Measurements from ENCODE around the gene AIF1. TPM values are rescaled to one million over a fixed set of nuclear protein-coding genes. Genes with fewer than 3 reads are reported as not detected.
A peak's percentile ranks its signal among the peaks of the same experiment; 100 is the strongest.

Gene AIF1
- total RNA-seq, 5 donors from 2014 or later (not counting 1 experiment from before 2014, with no cell fraction given), result 7.6 to 54.3 (median 18.1) TPM

DNA sequence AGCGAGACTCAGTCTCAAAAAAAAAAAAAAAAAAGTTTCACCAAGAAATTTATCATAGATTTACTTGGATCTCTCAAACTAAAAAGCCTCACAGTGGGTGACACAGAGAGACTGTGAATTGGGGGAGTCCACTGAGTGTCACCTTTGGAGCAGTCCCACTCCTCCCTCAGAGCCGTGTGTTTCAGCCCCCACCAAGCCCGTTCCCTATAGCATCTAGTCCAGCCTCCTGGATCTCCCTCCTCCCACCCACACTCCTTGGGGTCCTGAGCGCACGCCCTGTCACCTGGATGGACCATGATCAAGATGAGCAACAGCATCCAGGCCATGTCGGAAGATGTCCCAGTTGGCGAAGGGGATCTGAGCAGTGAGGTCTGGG lies 22.6 kb upstream of the AIF1 start:
- Mint-ChIP-seq H3K4me1 (peaks cover 59 to 78% (median 70%) of the 10 kb centered on the region in 3 donors), H3K36me3 (no peaks in the 10 kb centered on the region), H3K27ac (peak overlapping the region; percentile 91 to 93), H3K27me3 (no peaks in the 10 kb centered on the region), H3K4me3 (peak overlapping the region; percentile 51 to 66 (median 58)), H3K9me3 (no peaks in the 10 kb centered on the region)
- DNase-seq, result no peak
- ChIA-PET POLR2A (interaction anchor here in 1 of 2 donors (1.3 kb wide), 1 partner anchor 18 kb away, joined by 6 read pairs; the partner anchor contains the start of gene TNF), CTCF (interaction anchor here (0.6 to 8.7 kb wide), 9 partner anchors 9 to 238 kb away, joined by 3 to 244 read pairs (median 4); partner anchors contain the start of genes ATP6V1G2 (in 1 of the 2), LST1 (in 1 of the 2), LTB (in 1 of the 2) and NFKBIL1 (in 1 of the 2))
- peak overlapping the region in 1 of 2 donors; percentile 42 for H3K4me3 ChIP-seq (ENCODE audit: control insufficient read depth in 1 of 2, extremely low read depth in 1 of 2, low read length in 1 of 2)
- WGBS (ENCODE audit: insufficient coverage), result no CpG with 5 or more reads among the region's 7 CpGs
- no peaks in the 10 kb centered on the region for H3K27me3 ChIP-seq (replicated peaks in 1 of 2; ENCODE audit: control insufficient read depth in 2 of 2, extremely low read depth in 1 of 2, insufficient read depth in 2 of 2, low read length in 1 of 2)
- H3K27ac ChIP-seq (ENCODE audit: low read length), result peak overlapping the region; percentile 60
- ATAC-seq (replicated peaks in 1 of 4), result peak; percentile 2 to 23 (median 6)
- peaks cover 34 to 78% of the 10 kb centered on the region in 2 experiments for H3K4me1 ChIP-seq (ENCODE audit: control insufficient read depth in 1 of 2, extremely low read depth in 1 of 2, insufficient read depth in 2 of 2, low read length in 2 of 2)
- no peaks in the 10 kb centered on the region for H3K36me3 ChIP-seq (ENCODE audit: control insufficient read depth in 2 of 2, extremely low read depth in 1 of 2, insufficient read depth in 1 of 2, low read length in 1 of 2)
- H3K9me3 ChIP-seq, result no peaks in the 10 kb centered on the region

DNA sequence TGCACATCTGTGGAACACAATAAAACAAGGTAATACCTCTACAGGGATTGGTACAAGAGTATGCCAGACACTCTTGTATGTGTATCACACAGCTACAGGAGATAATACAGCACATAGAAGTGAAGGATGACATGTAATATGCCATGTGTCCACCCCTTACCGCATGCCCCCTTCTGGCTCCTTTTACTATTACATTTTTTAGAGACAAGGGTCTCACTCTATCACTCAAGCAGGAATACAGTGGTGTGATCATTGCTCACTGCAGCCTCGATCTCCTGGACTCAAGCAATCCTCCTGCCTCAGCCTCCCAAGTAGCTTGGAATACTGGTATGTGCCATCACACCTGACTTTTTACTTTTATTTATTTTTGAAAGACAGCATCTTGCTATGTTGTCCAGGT lies 18.0 kb upstream of the AIF1 start:
- H3K4me1 ChIP-seq (ENCODE audit: control insufficient read depth in 1 of 2, extremely low read depth in 1 of 2, insufficient read depth in 2 of 2, low read length in 2 of 2), result peaks cover 29 to 64% of the 10 kb centered on the region in 2 experiments
- H3K27ac Mint-ChIP-seq, result peak overlapping the region; percentile 77 to 88
- 0% methylated on average over 1 of the region's 2 CpGs for WGBS (ENCODE audit: insufficient coverage)
- ATAC-seq (replicated peaks in 1 of 4), result peak; percentile 70 to 81 (median 78)
- H3K4me3 ChIP-seq (ENCODE audit: control insufficient read depth in 1 of 2, extremely low read depth in 1 of 2, low read length in 1 of 2), result no peak overlapping the region
- no peaks in the 10 kb centered on the region for H3K9me3 ChIP-seq
- no peaks in the 10 kb centered on the region for H3K9me3 Mint-ChIP-seq
- no peaks in the 10 kb centered on the region for H3K27me3 Mint-ChIP-seq
- ChIA-PET POLR2A (interaction anchor here in 1 of 2 donors (0.6 to 1.6 kb wide), 5 partner anchors 14 to 259 kb away, joined by 3 to 5 read pairs (median 3); no protein-coding TSS in a partner anchor), CTCF (interaction anchor here (1.0 to 8.7 kb wide), 12 partner anchors 8 to 102 kb away, joined by 3 to 244 read pairs (median 13); partner anchors contain the start of genes LTB (in 2 of the 2), ATP6V1G2 (in 1 of the 2), DDX39B (in 1 of the 2) and LST1 (in 1 of the 2))
- peaks cover 52 to 55% (median 53%) of the 10 kb centered on the region in 3 donors for H3K4me1 Mint-ChIP-seq
- H3K36me3 Mint-ChIP-seq, result no peaks in the 10 kb centered on the region
- peak overlapping the region; percentile 9 for H3K27ac ChIP-seq (ENCODE audit: low read length)
- no peaks in the 10 kb centered on the region for H3K27me3 ChIP-seq (replicated peaks in 1 of 2; ENCODE audit: control insufficient read depth in 2 of 2, extremely low read depth in 1 of 2, insufficient read depth in 2 of 2, low read length in 1 of 2)
- DNase-seq, result peak in 27 of 35 experiments; percentile 22 to 83 (median 43)
- H3K36me3 ChIP-seq (ENCODE audit: control insufficient read depth in 2 of 2, extremely low read depth in 1 of 2, insufficient read depth in 1 of 2, low read length in 1 of 2), result no peaks in the 10 kb centered on the region
- peak overlapping the region in 2 of 3 donors; percentile 31 to 65 for H3K4me3 Mint-ChIP-seq

DNA sequence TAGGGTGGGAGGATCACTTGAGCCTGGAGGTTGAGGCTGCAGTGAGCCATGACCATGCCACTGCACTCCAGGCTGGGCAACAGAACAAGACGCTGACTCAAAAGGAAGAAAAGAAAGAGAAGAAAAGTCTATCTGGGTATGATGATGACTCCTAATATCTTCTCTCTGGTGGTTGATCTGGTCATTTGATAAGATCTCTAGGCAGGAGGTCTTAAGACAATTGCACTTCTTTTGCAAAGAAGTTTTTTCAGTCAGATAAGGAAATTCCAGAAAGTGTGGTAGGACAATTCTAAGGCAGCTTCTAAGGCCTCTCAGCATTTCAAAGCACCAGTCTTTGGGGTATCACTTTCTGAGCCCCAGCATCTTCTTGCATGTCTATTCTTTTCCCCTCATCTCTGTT lies 7.7 kb upstream of the AIF1 start:
- Mint-ChIP-seq H3K27ac (no peak overlapping the region), H3K36me3 (no peaks in the 10 kb centered on the region), H3K9me3 (no peaks in the 10 kb centered on the region), H3K4me3 (no peak overlapping the region), H3K27me3 (peaks cover 0 to 2% of the 10 kb centered on the region in 2 donors), H3K4me1 (no peaks in the 10 kb centered on the region)
- POLR2A ChIA-PET, result no interaction called here
- H3K4me3 ChIP-seq (ENCODE audit: control insufficient read depth in 1 of 2, extremely low read depth in 1 of 2, low read length in 1 of 2), result no peak overlapping the region
- WGBS (ENCODE audit: insufficient coverage), result no CpG with 5 or more reads among the region's 1 CpG
- no peak overlapping the region for H3K27ac ChIP-seq (ENCODE audit: low read length)
- no peaks in the 10 kb centered on the region for H3K4me1 ChIP-seq (ENCODE audit: control insufficient read depth in 1 of 2, extremely low read depth in 1 of 2, insufficient read depth in 2 of 2, low read length in 2 of 2)
- H3K27me3 ChIP-seq (replicated peaks in 1 of 2; ENCODE audit: control insufficient read depth in 2 of 2, extremely low read depth in 1 of 2, insufficient read depth in 2 of 2, low read length in 1 of 2), result peaks cover 0 to under 1% of the 10 kb centered on the region in 2 experiments
- no peak for ATAC-seq (replicated peaks in 1 of 4)
- H3K36me3 ChIP-seq (ENCODE audit: control insufficient read depth in 2 of 2, extremely low read depth in 1 of 2, insufficient read depth in 1 of 2, low read length in 1 of 2), result no peaks in the 10 kb centered on the region
- H3K9me3 ChIP-seq, result no peaks in the 10 kb centered on the region
- no peak for DNase-seq
- CTCF ChIA-PET, result interaction anchor here in 1 of 2 donors (0.7 kb wide), 1 partner anchor 49 kb away, joined by 4 read pairs; the partner anchor contains the start of gene APOM

DNA sequence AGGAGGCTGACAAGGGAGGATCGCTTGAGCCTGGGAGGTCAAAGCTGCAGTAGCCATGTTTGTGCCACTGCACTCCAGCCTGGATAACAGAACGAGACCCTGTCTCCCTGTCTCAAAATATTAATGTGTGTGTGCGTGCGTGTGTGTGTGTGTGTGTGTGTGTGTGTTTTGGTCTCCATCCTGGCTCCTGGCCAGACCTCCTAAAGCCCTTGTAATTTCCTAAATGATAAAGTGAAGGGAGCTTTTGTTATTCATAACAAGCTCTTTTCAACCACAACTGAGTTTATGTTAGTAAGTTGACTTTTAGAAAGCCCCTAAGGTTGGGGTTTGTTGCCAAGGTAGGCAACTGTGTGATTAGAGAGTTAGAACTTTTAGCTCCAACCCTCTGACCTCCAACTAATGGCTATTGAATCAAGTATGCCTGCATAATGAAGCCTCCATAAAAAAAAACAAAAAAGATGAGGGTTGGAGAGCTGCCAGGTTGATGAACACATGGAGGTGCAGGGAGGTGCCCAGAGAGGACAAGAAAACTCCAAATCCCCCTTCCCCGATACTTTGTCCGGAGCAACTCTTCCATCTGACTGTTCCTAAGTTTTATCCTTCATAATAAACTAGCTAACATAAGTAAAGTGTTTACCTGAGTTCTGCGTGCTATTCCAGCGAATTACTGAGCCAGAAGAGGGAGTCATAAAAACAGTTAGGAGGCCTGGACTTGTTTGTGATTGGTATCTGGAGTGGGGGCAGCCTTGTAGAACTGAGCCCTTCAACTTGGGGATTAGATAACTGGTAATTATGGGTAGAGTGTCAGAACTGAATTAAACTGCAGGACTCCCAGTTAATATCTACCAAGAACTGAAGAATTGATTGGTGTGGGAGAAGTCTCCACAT lies 5.3 kb upstream of the AIF1 start:
- CTCF ChIA-PET, result interaction anchor here in 1 of 2 donors (0.6 kb wide), 2 partner anchors 58 to 311 kb away, joined by 3 to 4 read pairs; no protein-coding TSS in a partner anchor
- H3K9me3 ChIP-seq, result no peaks in the 10 kb centered on the region
- Mint-ChIP-seq H3K27me3 (no peaks in the 10 kb centered on the region), H3K4me3 (no peak overlapping the region), H3K4me1 (peaks cover 3 to 7% (median 4%) of the 10 kb centered on the region in 3 donors), H3K9me3 (no peaks in the 10 kb centered on the region), H3K36me3 (no peaks in the 10 kb centered on the region), H3K27ac (no peak overlapping the region)
- H3K27me3 ChIP-seq (replicated peaks in 1 of 2; ENCODE audit: control insufficient read depth in 2 of 2, extremely low read depth in 1 of 2, insufficient read depth in 2 of 2, low read length in 1 of 2), result peaks cover 0 to 2% of the 10 kb centered on the region in 2 experiments
- DNase-seq (no peak), ATAC-seq (replicated peaks in 1 of 4) (no peak)
- H3K27ac ChIP-seq (ENCODE audit: low read length), result no peak overlapping the region
- peaks cover 4% of the 10 kb centered on the region in 2 experiments for H3K4me1 ChIP-seq (ENCODE audit: control insufficient read depth in 1 of 2, extremely low read depth in 1 of 2, insufficient read depth in 2 of 2, low read length in 2 of 2)
- POLR2A ChIA-PET, result no interaction called here
- no peak overlapping the region for H3K4me3 ChIP-seq (ENCODE audit: control insufficient read depth in 1 of 2, extremely low read depth in 1 of 2, low read length in 1 of 2)
- 100% methylated on average over 3 of the region's 8 CpGs for WGBS (ENCODE audit: insufficient coverage)
- no peaks in the 10 kb centered on the region for H3K36me3 ChIP-seq (ENCODE audit: control insufficient read depth in 2 of 2, extremely low read depth in 1 of 2, insufficient read depth in 1 of 2, low read length in 1 of 2)

DNA sequence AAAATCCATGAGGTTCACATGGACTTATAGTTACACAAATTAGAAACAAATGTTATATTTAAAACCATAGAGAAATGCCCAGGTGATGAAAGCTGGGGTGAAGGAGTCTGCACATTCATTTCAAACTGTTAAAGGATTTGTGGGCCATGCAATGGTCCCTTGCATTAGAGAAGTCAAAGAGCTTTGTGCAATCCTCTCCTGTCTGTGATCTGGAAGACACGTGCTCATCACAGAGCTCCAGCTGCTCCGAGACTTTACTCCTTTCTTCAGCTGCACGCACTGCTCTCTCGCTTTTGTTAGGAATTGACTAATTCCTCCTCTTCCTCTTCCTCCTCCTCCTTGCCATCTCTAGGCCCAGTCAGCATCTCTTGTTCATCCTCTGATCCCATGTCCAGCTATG lies 4.1 kb upstream of the AIF1 start:
- 90% methylated on average over 4 of the region's 4 CpGs for WGBS (ENCODE audit: insufficient coverage)
- Histone ChIP-seq H3K36me3 (ENCODE audit: control insufficient read depth in 2 of 2, extremely low read depth in 1 of 2, insufficient read depth in 1 of 2, low read length in 1 of 2) (no peaks in the 10 kb centered on the region), H3K4me1 (ENCODE audit: control insufficient read depth in 1 of 2, extremely low read depth in 1 of 2, insufficient read depth in 2 of 2, low read length in 2 of 2) (peaks cover 12 to 17% of the 10 kb centered on the region in 2 experiments), H3K9me3 (no peaks in the 10 kb centered on the region), H3K4me3 (ENCODE audit: control insufficient read depth in 1 of 2, extremely low read depth in 1 of 2, low read length in 1 of 2) (no peak overlapping the region), H3K27me3 (replicated peaks in 1 of 2; ENCODE audit: control insufficient read depth in 2 of 2, extremely low read depth in 1 of 2, insufficient read depth in 2 of 2, low read length in 1 of 2) (peaks cover 0 to 2% of the 10 kb centered on the region in 2 experiments), H3K27ac (ENCODE audit: low read length) (no peak overlapping the region)
- no peak overlapping the region for H3K4me3 Mint-ChIP-seq
- no peak overlapping the region for H3K27ac Mint-ChIP-seq
- H3K27me3 Mint-ChIP-seq, result no peaks in the 10 kb centered on the region
- no peak for DNase-seq
- ChIA-PET POLR2A (no interaction called here), CTCF (no interaction called here)
- no peak for ATAC-seq (replicated peaks in 1 of 4)
- peaks cover 15 to 19% (median 16%) of the 10 kb centered on the region in 3 donors for H3K4me1 Mint-ChIP-seq
- H3K36me3 Mint-ChIP-seq, result no peaks in the 10 kb centered on the region
- H3K9me3 Mint-ChIP-seq, result no peaks in the 10 kb centered on the region

DNA sequence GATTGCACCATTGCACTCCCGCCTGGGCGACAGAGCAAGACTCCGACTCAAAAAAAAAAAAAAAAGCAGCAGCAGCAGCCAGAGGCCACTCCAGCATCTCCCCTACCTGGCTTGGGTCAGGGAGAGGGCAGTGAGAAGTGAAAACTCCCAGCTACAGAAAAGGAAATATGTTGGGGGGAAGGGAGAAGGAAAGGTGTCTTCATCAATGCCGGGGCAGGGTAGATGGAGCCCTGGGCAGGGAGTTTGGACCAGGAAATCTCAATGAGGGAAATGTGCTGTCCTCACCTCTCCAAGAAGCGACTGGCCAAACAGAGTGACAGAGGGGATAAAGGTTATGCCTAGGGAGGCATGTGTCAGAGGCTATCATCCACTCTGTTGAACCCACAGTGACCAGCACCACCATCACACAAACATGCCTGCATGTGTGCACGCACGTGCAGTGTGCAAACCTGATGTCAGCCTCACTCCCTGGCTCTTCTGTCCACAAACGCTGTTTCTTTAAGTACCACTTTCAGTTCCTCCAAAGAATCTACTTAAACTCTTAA lies 887 bp upstream of the AIF1 start:
- WGBS (ENCODE audit: insufficient coverage), result 92% methylated on average over 2 of the region's 8 CpGs
- Mint-ChIP-seq H3K9me3 (no peaks in the 10 kb centered on the region), H3K27me3 (no peaks in the 10 kb centered on the region), H3K4me1 (peaks cover 26 to 35% (median 26%) of the 10 kb centered on the region in 3 donors), H3K27ac (peak overlapping the region in 1 of 2 donors; percentile 91), H3K36me3 (no peaks in the 10 kb centered on the region), H3K4me3 (no peak overlapping the region)
- no peak overlapping the region for H3K27ac ChIP-seq (ENCODE audit: low read length)
- ATAC-seq (replicated peaks in 1 of 4), result no peak
- ChIA-PET CTCF (no interaction called here), POLR2A (interaction anchor here (0.5 kb wide), 2 partner anchors 48 to 146 kb away, joined by 3 to 6 read pairs; no protein-coding TSS in a partner anchor)
- peaks cover 0 to 2% of the 10 kb centered on the region in 2 experiments for H3K27me3 ChIP-seq (replicated peaks in 1 of 2; ENCODE audit: control insufficient read depth in 2 of 2, extremely low read depth in 1 of 2, insufficient read depth in 2 of 2, low read length in 1 of 2)
- no peaks in the 10 kb centered on the region for H3K9me3 ChIP-seq
- no peak for DNase-seq
- no peaks in the 10 kb centered on the region for H3K36me3 ChIP-seq (ENCODE audit: control insufficient read depth in 2 of 2, extremely low read depth in 1 of 2, insufficient read depth in 1 of 2, low read length in 1 of 2)
- no peak overlapping the region for H3K4me3 ChIP-seq (ENCODE audit: control insufficient read depth in 1 of 2, extremely low read depth in 1 of 2, low read length in 1 of 2)
- H3K4me1 ChIP-seq (ENCODE audit: control insufficient read depth in 1 of 2, extremely low read depth in 1 of 2, insufficient read depth in 2 of 2, low read length in 2 of 2), result peaks cover 23 to 27% of the 10 kb centered on the region in 2 experiments

All from T-cell (primary cell).